ENCODE data around the gene RAB11FIP3. TPM values are rescaled to one million over a fixed set of nuclear protein-coding genes. Genes with fewer than 3 reads are reported as not detected.

RAB11FIP3 gene, protein sequence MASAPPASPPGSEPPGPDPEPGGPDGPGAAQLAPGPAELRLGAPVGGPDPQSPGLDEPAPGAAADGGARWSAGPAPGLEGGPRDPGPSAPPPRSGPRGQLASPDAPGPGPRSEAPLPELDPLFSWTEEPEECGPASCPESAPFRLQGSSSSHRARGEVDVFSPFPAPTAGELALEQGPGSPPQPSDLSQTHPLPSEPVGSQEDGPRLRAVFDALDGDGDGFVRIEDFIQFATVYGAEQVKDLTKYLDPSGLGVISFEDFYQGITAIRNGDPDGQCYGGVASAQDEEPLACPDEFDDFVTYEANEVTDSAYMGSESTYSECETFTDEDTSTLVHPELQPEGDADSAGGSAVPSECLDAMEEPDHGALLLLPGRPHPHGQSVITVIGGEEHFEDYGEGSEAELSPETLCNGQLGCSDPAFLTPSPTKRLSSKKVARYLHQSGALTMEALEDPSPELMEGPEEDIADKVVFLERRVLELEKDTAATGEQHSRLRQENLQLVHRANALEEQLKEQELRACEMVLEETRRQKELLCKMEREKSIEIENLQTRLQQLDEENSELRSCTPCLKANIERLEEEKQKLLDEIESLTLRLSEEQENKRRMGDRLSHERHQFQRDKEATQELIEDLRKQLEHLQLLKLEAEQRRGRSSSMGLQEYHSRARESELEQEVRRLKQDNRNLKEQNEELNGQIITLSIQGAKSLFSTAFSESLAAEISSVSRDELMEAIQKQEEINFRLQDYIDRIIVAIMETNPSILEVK
- total RNA-seq, result 31.0 and 38.4 TPM in 2 replicates

DNA sequence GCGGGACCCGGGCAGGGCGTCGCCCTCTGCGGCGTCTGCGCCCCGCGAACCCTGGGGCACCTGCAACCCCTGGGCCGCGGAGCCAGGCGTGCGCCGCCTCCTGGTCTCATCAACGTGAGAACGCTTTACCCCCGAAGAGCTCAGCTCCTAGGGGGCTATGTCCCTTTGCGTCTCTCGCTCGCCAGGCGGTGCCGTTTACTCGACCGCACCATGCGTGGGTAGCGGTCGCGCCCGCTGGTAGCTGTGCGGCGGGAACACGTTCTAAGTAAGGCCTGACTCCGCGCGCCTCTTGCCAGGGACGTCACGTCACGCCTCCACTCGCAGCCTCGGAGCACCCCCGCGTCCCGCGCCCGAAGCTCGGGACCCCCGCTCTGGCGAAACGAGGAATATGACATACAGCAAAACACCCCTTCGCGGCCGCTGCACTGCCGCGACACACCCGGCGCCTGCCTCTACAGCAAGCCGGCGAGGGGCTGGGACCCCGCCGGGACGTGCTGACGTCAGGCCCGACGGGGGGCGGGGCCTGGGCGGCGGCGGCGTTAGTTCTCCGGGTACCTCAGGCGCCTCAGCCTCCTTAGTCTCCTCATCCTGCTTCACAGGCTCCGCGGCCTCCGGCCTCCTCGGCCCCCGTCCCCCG lies at the start of gene RAB11FIP3:
Gene RAB11FIP3, plus strand, starts transcription at position 568 of the 637 bp plus-strand sequence. CDS start 358 bp downstream, outside the sequence.

DNA sequence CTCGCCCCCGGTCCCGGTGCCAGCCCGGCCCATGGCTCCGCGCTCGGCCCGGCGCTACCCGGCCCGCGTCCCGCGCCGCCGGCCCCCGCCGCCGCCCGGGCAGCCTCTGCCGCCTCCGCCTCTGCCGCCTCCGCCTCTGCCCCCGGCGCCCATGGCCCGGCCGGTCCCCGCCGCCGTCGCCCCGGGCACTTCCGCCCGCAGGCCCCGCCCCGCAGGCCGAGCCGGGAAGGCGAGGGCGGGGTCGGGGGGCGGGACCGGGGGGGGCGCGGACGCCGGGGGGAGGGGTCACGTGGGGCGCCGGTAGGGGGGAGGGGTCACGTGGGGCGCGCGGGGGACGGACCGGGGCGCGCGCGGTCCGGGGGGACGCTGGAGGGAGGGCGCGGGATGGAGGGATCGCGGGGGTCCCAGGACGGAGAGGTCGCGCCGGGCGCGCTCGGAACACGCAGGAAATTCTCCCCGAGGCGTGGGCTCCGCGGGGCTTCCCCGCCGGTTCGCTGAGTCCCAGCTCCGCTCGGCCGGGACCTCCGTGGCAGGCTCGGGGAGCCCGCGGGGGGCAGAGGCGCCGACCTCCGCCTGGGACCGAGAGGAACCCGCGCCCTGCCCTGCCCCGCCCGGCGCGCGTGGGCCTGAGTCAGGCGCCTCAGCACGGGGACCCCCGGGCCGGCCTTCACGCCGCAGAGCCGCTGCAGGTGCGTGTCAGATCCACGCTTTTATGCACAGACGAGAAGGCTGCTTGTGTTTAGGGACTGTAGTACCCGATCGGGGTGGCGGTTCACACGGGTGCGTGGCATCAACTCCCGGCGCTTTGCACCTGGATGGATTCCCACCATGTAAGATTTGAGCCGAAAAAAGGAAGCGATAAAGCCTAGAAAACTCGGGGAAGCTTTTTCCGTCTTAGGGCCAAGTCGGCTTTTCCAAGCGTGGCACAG lies 43.4 kb upstream of the RAB11FIP3 start, which contains the start of gene PGAP6:
Gene PGAP6, minus strand, starts transcription at position 190 of the 929 bp plus-strand sequence. Its CDS starts 157 bp downstream, at position 33.

DNA sequence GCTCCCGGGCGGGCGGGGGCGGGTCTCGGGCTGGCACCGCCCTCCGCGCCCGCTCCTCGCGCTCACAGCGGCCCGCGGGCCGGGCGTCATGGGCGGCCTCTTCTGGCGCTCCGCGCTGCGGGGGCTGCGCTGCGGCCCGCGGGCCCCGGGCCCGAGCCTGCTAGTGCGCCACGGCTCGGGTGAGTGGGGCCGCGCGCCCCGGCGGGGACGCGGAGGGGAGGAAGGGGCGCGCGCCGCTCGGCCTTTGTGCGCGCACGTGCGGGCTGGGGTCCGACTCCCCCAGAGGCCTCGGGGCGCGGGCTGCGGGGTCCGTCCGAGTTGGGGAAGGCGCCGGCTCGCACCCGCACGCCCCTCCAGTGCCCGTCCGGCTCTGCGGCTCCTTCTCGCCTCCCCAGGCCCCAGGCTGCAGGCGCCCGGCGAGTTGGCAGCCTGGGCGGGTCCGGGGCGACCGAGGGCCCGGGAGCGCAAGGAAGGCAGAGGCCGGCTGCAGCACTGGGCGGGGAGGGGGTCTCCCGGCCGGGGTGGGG lies 28.3 kb upstream of the RAB11FIP3 start, which contains the start of gene NME4:
Gene NME4, plus strand, starts transcription at position 65 of the 527 bp plus-strand sequence. Its CDS starts 24 bp downstream, at position 89.

DNA sequence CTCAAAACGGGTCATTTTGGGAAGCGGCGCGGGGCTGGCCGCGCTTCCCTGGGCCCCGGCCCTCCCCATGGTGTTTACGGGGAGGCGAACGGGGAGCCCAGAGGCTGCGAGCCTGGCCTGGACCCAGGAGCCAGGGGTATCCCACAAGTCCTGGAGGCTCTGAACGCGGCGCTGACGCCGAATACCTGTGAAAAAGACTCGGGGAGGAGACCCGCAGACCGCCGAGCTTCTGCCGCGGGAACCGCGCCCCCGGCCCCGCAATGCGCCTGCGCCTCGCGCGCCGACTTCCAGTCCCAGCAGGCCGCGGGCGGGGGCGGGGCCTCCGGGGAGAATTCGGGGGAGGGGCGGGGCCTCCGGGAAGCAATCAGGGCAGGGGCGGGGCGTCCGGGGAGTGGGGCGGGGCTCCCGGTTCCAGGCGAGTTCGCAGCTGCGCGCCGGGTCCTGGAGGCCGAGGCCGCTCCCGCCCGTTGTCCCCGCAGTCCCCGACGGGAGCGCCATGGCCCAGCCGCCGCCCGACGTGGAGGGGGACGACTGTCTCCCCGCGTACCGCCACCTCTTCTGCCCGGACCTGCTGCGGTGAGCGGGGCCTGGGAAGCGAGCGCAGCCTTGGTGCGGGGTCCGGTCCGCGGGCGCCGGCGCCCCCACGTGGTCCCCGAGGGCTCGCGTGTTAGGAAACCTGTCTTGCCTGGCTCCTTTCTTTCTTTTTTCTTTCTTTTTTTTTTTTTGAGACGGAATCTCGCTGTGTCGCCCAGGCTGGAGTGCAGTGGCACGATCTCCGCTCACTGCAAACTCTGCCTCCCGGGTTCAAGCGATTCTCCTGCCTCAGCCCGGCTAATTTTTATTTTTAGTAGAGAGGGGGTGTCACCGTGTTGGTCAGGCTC lies 23.7 kb upstream of the RAB11FIP3 start, which contains the start of gene DECR2:
Gene DECR2, plus strand, starts transcription at position 418 of the 881 bp plus-strand sequence. Its CDS starts 79 bp downstream, at position 497.

DNA sequence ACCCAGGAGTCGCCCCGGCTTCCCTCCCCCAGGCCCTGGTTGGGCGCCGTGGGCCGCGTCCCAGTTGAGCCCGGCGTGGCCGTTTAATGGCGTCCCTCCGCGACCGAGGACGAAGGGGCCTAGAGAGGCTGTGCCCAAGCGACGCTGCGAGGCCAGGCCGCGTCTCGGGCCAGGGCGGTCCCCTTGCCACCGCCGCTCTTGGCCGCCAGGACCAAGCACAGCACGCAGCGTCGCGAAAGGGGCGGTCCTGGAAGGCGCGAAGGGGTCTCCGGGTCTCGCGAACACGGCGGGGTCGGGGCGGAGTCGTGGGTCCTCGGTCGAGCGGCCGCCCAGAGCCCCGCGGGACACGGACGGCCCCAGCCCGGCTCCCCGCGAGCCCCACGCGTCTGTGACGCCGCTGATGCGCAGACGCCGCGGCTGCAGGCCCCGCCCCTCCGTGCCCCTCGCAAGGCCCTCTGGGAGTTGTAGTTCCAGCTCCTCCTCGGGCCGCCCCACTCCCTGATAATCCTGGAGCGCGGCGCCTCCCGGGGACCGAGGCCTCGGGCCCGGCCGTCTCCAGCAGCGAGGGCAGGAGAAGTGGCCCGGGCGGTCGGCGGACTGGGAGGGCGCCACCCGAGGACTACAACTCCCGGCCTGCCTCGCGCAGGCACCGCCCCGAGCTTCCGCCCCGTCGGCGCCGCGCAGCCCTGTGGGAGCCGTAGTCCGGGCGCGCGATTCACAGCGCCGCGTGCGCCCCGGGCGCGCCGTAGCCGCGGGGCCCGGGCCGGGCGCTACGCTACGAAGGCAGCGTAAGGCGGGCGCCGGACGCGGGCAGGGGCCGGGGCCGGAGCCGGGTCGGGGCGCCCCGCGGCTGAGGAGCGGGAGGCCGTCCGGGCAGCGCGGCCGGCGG lies 101.8 kb downstream of the RAB11FIP3 start, which contains the start of gene CAPN15:
Gene CAPN15, plus strand, starts transcription at position 698 of the 889 bp plus-strand sequence. CDS start 19,127 bp downstream, outside the sequence.

DNA sequence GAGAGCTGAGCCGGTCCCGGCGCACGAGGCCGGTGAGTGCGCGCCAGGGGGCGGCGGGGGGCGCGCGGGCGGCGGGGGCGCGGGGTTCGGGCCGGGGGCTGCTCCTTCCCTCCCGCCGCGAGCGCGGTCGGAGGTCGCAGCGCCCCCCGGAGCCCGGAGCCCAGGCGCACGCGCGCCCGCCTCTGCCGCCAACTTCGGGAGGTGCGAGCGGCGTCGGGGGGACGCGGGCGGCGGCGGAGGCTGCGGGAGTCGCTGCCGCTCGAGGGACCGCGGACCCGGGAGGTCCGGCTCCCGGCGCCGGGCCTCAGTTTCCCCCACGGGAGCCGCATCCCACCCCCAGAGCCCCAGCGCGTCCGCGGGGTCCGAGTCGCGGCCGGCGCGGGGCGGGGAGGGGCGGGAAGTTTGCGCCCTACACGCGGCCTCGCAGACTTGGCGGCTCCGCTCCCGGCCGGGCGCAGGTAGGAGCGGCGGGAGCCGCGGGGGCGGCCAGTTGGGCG lies 134.8 kb downstream of the RAB11FIP3 start, which contains the start of gene PRR35:
Gene PRR35, plus strand, starts transcription at position 191 of the 497 bp plus-strand sequence. CDS start 2,901 bp downstream, outside the sequence.

DNA sequence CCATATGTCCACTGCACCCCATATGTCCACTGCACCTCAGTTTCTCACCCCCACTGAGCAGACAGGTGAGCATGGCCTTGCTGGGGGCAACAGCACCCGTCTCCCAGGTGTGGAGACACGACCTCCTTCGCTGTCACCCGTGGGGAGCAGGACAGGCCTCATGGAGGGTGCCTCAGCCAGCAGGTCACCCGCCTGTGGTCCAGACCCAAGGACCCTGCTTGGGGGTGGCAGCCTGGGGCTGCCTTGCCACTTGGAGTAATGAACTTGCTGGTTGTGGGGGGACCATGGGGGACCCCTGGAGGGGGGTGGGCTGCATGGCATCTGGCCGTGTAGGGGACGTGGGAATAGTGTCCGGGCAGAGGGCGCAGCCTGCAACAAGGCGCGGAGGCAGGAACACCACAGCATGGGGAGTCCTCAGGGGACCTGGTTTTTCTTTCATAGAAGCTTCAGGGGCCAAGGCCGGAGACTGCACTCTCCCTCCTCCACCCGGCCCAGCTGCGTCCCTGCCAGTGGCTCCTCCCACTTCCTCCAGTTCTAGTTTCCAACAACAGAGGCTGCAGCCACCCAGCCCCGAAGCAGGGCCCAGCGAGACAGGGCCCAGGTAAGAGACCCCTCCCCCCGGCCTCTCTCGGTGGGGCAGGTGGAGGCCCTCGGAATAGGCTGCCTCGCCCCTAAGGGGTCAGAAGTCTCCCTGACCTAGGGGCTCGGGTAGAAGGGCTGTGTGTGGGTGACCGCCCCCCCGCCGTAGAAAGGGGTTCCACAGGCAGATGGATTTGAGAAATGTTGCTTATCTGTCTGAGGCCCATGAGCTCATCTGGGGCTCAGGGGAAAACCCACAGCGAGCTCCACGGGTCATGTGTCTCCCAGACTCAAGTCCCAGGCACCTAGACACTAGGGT lies 141.3 kb downstream of the RAB11FIP3 start, which contains the start of gene NHLRC4:
Gene NHLRC4, plus strand, starts transcription at position 531 of the 898 bp plus-strand sequence. CDS start 1,043 bp downstream, outside the sequence.

DNA sequence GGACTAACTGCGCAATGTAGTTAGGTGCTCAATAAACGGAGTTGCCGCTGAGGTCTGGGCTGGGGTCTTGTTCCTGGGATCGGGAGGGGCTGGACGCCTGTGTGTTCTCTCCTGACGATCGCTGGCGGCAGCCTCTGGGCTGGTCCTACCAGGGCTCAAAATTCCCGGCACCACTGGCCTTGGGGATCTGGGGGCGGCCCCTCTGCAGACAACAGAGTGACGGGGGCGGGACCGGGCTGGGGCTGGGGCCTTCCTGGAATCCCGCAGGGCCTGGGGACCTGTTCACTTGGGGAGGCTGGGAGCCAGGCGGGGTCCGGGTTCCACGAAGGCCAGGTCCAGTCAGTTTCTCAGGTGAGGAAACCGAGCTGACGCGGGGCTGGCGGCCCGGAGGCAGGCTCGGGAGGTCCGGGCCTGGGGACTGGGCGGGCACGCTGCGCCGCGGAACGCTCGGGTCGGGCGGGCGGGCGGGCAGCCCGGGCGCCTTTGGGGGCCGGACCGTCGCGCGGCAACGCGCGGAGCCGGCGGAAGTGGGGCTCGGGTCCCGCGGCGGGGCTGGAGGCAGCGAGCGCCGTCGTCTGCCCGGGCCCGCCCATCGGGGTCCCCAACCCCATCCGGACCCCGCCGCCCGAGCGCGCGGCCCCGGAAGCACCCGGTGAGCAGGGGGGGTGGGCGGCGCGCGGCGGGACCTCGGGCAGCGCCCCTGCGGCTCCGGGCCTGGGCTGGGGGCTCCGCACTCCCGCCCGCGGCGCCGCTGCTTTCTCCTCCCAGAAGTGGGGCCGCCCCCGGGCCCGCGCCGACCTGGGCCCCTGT lies 144.2 kb downstream of the RAB11FIP3 start, which contains the start of gene PIGQ:
Gene PIGQ, plus strand, starts transcription at position 524 of the 810 bp plus-strand sequence. CDS start 4,107 bp downstream, outside the sequence.

Other genes with a start within 250 kb of the RAB11FIP3 start
- not detected in 2 replicates for gene HBA1, start 249.0 kb upstream of the RAB11FIP3 start, total RNA-seq
- gene HBQ1, start 245.2 kb upstream of the RAB11FIP3 start, total RNA-seq, result not detected in 2 replicates
- 25.8 and 31.5 TPM in 2 replicates for gene LUC7L, start 196.2 kb upstream of the RAB11FIP3 start, total RNA-seq
- 171 and 191 TPM in 2 replicates for gene FAM234A, start 190.8 kb upstream of the RAB11FIP3 start, total RNA-seq
- 4.0 and 6.3 TPM in 2 replicates for gene RGS11, start 149.7 kb upstream of the RAB11FIP3 start, total RNA-seq
- 1.1 and 1.4 TPM in 2 replicates for gene ARHGDIG, start 145.1 kb upstream of the RAB11FIP3 start, total RNA-seq
- gene PDIA2, start 142.5 kb upstream of the RAB11FIP3 start, total RNA-seq, result 1.6 and 1.7 TPM in 2 replicates
- gene AXIN1, start 72.9 kb upstream of the RAB11FIP3 start, total RNA-seq, result 20.3 and 26.9 TPM in 2 replicates
- gene MRPL28, start 55.1 kb upstream of the RAB11FIP3 start, total RNA-seq, result 37.6 and 39.2 TPM in 2 replicates
- 64.9 and 113 TPM in 2 replicates for gene PGAP6, start 43.7 kb upstream of the RAB11FIP3 start, total RNA-seq
- 81.9 and 94.9 TPM in 2 replicates for gene NME4, start 28.4 kb upstream of the RAB11FIP3 start, total RNA-seq
- gene DECR2, start 23.8 kb upstream of the RAB11FIP3 start, total RNA-seq, result 11.5 and 12.5 TPM in 2 replicates
- 28.5 and 48.7 TPM in 2 replicates for gene CAPN15, start 102.1 kb downstream of the RAB11FIP3 start, total RNA-seq
- not detected in 2 replicates for gene PRR35, start 134.7 kb downstream of the RAB11FIP3 start, total RNA-seq
- gene NHLRC4, start 141.4 kb downstream of the RAB11FIP3 start, total RNA-seq, result 0.99 and 1.3 TPM in 2 replicates
- gene PIGQ, start 144.3 kb downstream of the RAB11FIP3 start, total RNA-seq, result 31.5 and 39.1 TPM in 2 replicates
- gene RAB40C, start 164.4 kb downstream of the RAB11FIP3 start, total RNA-seq, result 12.6 and 13.6 TPM in 2 replicates
- gene WFIKKN1, start 205.3 kb downstream of the RAB11FIP3 start, total RNA-seq, result 0.26 TPM in 2 replicates
- 61.8 and 71.3 TPM in 2 replicates for gene METTL26, start 210.7 kb downstream of the RAB11FIP3 start, total RNA-seq
- 11.3 and 19.8 TPM in 2 replicates for gene MCRIP2, start 216.2 kb downstream of the RAB11FIP3 start, total RNA-seq
- 9.3 and 18.1 TPM in 2 replicates for gene WDR90, start 223.7 kb downstream of the RAB11FIP3 start, total RNA-seq
- 29.1 and 39.2 TPM in 2 replicates for gene RHOT2, start 242.5 kb downstream of the RAB11FIP3 start, total RNA-seq